WI38 (cell line): Measurements from ENCODE around the gene FUOM.

Experiments used
- H3K4me3 ChIP-seq: 2 replicates; pipeline ENCODE4 v1.5.1; 2011; ENCODE audit warnings: low read depth, mild to moderate bottlenecking, control low read depth, low read length
- CTCF ChIP-seq: IDR thresholded peaks from 2 replicates; pipeline ENCODE4 v1.5.1; 2012; ENCODE audit warnings: low read depth, mild to moderate bottlenecking, control low read depth, low read length

FUOM gene

GRCh38 chr10:133310399-133310755 is 47.4 kb downstream of the FUOM start:
- TF ChIP-seq CTCF = no peak
- H3K4me3 ChIP-seq = no peak overlapping the region

DNA sequence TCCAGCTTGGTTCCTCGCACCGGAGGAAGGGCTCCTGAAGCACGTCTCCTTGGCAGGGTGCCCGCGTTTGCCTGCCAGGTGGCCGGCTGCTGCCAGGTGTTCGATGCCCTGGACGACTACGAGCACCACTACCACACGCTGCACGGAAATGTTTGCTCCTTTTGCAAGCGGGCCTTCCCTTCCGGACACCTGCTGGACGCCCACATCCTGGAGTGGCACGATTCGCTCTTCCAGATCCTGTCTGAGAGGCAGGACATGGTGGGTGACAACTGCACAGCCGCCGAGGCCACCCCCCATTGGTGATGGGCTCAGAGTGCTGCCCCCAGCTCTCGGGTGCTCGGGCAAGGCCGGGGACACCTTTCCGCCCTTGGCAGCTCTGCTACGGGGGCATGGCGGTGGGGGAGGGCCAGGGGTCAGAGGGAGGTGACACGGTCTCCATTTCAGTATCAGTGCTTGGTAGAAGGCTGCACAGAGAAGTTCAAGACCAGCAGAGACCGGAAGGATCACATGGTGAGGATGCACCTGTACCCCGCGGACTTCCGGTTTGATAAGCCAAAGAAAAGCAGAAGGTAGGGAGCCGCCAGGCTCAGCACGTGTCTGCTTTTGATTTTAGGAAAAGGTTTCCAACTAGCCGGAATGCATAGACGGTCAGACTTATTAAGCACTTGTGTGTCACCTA is 48.0 kb downstream of the FUOM start:
- no peak overlapping the region for H3K4me3 ChIP-seq
- no peak for TF ChIP-seq CTCF

DNA sequence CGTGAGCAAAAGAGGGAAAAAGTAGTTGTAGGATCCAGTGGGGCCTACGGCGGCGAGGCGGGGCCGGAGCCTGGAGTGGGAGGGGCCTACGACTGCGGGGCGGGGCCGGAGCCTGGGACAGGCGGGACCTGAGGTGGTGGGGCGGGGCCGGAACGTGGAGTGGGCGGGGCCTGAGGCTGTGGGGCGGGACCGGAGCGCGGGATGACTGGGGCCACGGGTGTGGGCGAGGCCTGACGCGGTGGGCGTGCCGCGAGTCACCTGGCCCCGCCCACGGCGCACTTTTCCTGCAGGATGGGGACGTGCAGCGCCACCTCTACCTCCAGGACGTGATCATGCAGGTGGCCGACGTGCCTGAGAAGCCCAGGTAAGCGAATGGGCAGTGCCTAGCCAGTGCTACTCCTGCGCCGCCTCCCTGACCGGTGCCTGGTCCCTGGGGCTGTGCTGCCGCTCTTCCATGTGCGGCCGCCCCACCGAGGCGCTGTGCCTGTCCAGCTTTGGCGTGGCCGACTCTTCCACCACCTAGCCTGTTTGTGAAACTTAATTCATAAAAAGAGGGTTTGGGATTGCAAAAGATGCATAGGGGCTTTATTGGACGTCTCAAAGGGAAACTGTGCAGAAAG is 48.6 kb downstream of the FUOM start:
- peak overlapping the region; percentile 95 for H3K4me3 ChIP-seq
- TF ChIP-seq CTCF = no peak

GRCh38 chr10:133308421-133309099 is 49.3 kb downstream of the FUOM start, which contains the start of the genes TUBGCP2 and ZNF511:
TUBGCP2 (minus strand) TSS chr10:133308872; CDS start chr10:133302941, 5,931 bp downstream.
ZNF511 (plus strand) TSS chr10:133308914; CDS start chr10:133308944, 30 bp downstream.
- TF ChIP-seq CTCF = peak; percentile 18; the same call in 1 of the 2 replicates
- H3K4me3 ChIP-seq = peak within 1 kb of the TSS; percentile 95

GRCh38 chr10:133307776-133308420 is 49.9 kb downstream of the FUOM start:
- TF ChIP-seq CTCF = peak; percentile 64
- peak overlapping the region; percentile 95 for H3K4me3 ChIP-seq

DNA sequence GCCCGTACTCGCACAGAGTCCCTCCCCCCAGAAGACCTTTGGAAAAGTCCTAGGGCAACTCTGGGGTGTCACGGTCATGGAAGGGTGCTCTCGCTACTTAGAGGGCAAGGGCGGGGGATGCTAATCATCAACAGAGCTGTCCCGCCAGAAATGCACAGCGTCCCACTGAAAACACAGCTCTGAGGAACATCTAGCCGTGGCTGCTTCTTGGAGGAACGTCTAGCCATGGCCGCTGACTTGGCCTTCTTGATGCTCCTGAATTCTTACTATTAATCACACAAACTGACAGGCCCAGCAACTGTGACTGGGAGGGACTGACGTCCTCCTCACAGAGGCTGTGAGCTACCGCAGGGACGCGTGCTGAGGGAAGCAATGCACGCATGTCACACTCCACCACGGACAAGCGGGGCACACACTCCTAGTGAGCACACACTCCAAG is 50.9 kb downstream of the FUOM start:
- H3K4me3 ChIP-seq = no peak overlapping the region
- TF ChIP-seq CTCF = no peak

DNA sequence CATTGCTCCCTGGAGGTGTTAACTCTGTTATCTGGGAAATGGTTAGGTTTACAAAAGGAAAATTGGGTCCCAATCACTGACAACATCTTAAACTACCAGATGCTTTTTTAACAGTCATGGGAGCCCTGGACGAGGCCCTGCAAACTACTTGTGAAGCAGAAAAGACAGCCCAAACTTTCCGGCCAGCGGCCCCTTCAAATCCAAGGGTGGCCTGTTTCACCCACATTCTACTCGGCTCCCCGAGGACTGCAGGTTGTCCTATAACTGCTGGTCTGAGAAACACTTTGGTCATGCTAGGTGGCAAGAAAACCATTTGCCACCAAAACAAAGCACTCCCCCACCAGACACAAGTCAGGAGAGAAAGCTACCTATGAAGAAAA is 51.7 kb downstream of the FUOM start:
- TF ChIP-seq CTCF = no peak
- H3K4me3 ChIP-seq = no peak overlapping the region
